GM23338 (cell line): ENCODE data around the gene PLPPR3. TPM values are rescaled to one million over a fixed set of nuclear protein-coding genes. Genes with fewer than 3 reads are reported as not detected.
A peak's percentile ranks its signal among the peaks of the same experiment; 100 is the strongest.

ENCODE experiments used
- ATAC-seq: fragments of 200-7000 bp; cut with Tn5 transposase; 3 replicates; pipeline ENCODE4 v1.9.1; 2020
- DNase-seq: peaks from one replicate; pipeline ENCODE4 v3.0.0-alpha.2; 2015; ENCODE audit warnings: low spot score
- H2AFZ ChIP-seq: fragments of 200-600 bp; sonication (generic); 2 replicates; pipeline ENCODE4 v1.8.0; 2016; ENCODE audit warnings: antibody characterized with exemption, mild to moderate bottlenecking, moderate library complexity
- H3F3A ChIP-seq: fragments of 200-600 bp; sonication (generic); replicated peaks from 2 replicates; pipeline ENCODE4 v1.8.0; 2017; ENCODE audit warnings: antibody characterized with exemption, mixed run types, low read depth
- H3K27ac ChIP-seq: fragments of 200-600 bp; sonication (generic); 2 replicates; pipeline ENCODE4 v1.6.1; 2016; ENCODE audit warnings: low read depth
- H3K27me3 ChIP-seq: fragments of 200-600 bp; sonication (generic); 2 replicates; pipeline ENCODE4 v1.8.0; 2016; ENCODE audit warnings: mild to moderate bottlenecking, mixed run types, moderate library complexity; ENCODE audit not compliant: insufficient read depth
- H3K36me3 ChIP-seq: fragments of 200-600 bp; sonication (generic); 2 replicates; pipeline ENCODE4 v1.8.0; 2016; ENCODE audit warnings: mild to moderate bottlenecking; ENCODE audit not compliant: insufficient read depth
- H3K4me1 ChIP-seq: fragments of 200-600 bp; sonication (generic); 2 replicates; pipeline ENCODE4 v1.8.0; 2016; ENCODE audit warnings: mild to moderate bottlenecking, moderate library complexity; ENCODE audit not compliant: insufficient read depth
- H3K4me2 ChIP-seq: fragments of 200-600 bp; sonication (generic); 2 replicates; pipeline ENCODE4 v1.7.1; 2017; ENCODE audit warnings: mixed run types
- H3K4me3 ChIP-seq: fragments of 200-600 bp; sonication (generic); 2 replicates; pipeline ENCODE4 v1.6.1; 2016; ENCODE audit warnings: mixed run types
- H3K79me2 ChIP-seq: fragments of 200-600 bp; sonication (generic); replicated peaks from 2 replicates; pipeline ENCODE4 v1.8.0; 2017; ENCODE audit warnings: mild to moderate bottlenecking; ENCODE audit not compliant: insufficient read depth
- H3K9me2 ChIP-seq: fragments of 200-600 bp; sonication (generic); 2 replicates; pipeline ENCODE4 v1.8.0; 2017; ENCODE audit not compliant: insufficient read depth
- H4K20me1 ChIP-seq: fragments of 200-600 bp; sonication (generic); replicated peaks from 2 replicates; pipeline ENCODE4 v1.8.0; 2017; ENCODE audit warnings: mild to moderate bottlenecking; ENCODE audit not compliant: insufficient read depth
- H3K27ac Mint-ChIP-seq: 2 replicates; pipeline ENCODE4 v1.8.0; 2020; ENCODE audit warnings: inconsistent platforms, mild to moderate bottlenecking, moderate library complexity, mixed read lengths
- H3K27me3 Mint-ChIP-seq: 3 replicates; pipeline ENCODE4 v1.8.0; 2022; ENCODE audit warnings: low read depth, mild to moderate bottlenecking, moderate library complexity, mixed read lengths, inconsistent platforms; ENCODE audit not compliant: insufficient read depth, poor library complexity
- H3K36me3 Mint-ChIP-seq: 3 replicates; pipeline ENCODE4 v1.8.0; 2021; ENCODE audit warnings: low read depth, mild to moderate bottlenecking, inconsistent platforms, moderate library complexity, mixed read lengths
- H3K4me1 Mint-ChIP-seq: 3 replicates; pipeline ENCODE4 v1.8.0; 2020; ENCODE audit warnings: mild to moderate bottlenecking, inconsistent platforms, mixed read lengths
- H3K4me3 Mint-ChIP-seq: 3 replicates; pipeline ENCODE4 v1.8.0; 2021; ENCODE audit warnings: moderate library complexity, mild to moderate bottlenecking, inconsistent platforms, mixed read lengths
- H3K9me3 Mint-ChIP-seq: 3 replicates; pipeline ENCODE4 v1.8.0; 2020; ENCODE audit warnings: moderate library complexity, mild to moderate bottlenecking, inconsistent platforms, mixed read lengths
- CREB1 ChIP-seq: fragments of 250-450 bp; sonication (Bioruptor Pico); IDR thresholded peaks from 2 replicates; pipeline ENCODE4 v1.5.0; 2020; ENCODE audit warnings: low read depth, mild to moderate bottlenecking, moderate library complexity
- EZH2 ChIP-seq: fragments of 200-600 bp; sonication (generic); IDR thresholded peaks from one replicate; pipeline ENCODE4 v1.8.0; 2017; ENCODE audit warnings: antibody characterized with exemption, mild to moderate bottlenecking, low read depth; ENCODE audit not compliant: unreplicated experiment
- EZH2phosphoT487 ChIP-seq: fragments of 200-600 bp; sonication (generic); IDR thresholded peaks from one replicate; pipeline ENCODE4 v1.8.1; 2018; ENCODE audit warnings: antibody characterized with exemption; ENCODE audit not compliant: unreplicated experiment
- JUNB ChIP-seq: IDR thresholded peaks from one replicate; pipeline ENCODE4 v1.6.1; 2016; ENCODE audit warnings: antibody characterized with exemption; ENCODE audit not compliant: unreplicated experiment
- NANOG ChIP-seq: IDR thresholded peaks from 2 replicates; pipeline ENCODE4 v1.6.1; 2016; ENCODE audit warnings: antibody characterized with exemption, borderline replicate concordance
- POLR2AphosphoS5 ChIP-seq: IDR thresholded peaks from 2 replicates; pipeline ENCODE4 v1.6.1; 2016; ENCODE audit warnings: antibody characterized with exemption, low read depth
- STAT1 ChIP-seq: IDR thresholded peaks from one replicate; pipeline ENCODE4 v1.6.1; 2016; ENCODE audit warnings: antibody characterized with exemption; ENCODE audit not compliant: unreplicated experiment
- ZNF114 ChIP-seq: fragments of 250-450 bp; sonication (Bioruptor Pico); IDR thresholded peaks from 2 replicates; pipeline ENCODE4 v1.5.0; 2020; ENCODE audit warnings: mild to moderate bottlenecking, moderate library complexity
- ZNF331 ChIP-seq: fragments of 250-450 bp; sonication (Bioruptor Pico); IDR thresholded peaks from 2 replicates; pipeline ENCODE4 v1.5.0; 2020; ENCODE audit warnings: low read depth, mild to moderate bottlenecking, moderate library complexity
- polyA plus RNA-seq: library from polyadenylated mRNA; unstranded; fragments of >200 nt; fragmentation: Nextera tagmentation; extraction: Ambion mirVana; gene quantifications from 2 replicates; pipeline ENCODE4 v1.2.1, GENCODE V29; 2016
- total RNA-seq: library from RNA; depleted of rRNA; stranded (reverse); fragments of >200 nt; shearing (Covaris generic); gene quantifications from 2 replicates; pipeline ENCODE4 v1.2.3, GENCODE V29; 2014
- TF ChIP-seq, protein P1 (sequence below): IDR thresholded peaks from 2 replicates; pipeline ENCODE4 v1.6.1; 2016; ENCODE audit warnings: antibody characterized with exemption
- TF ChIP-seq, protein P2 (sequence below), 2 experiments: fragments of 200-600 bp in 1 of 2; sonication (generic) in 1 of 2; conservative IDR thresholded peaks; 2 replicates each; pipeline versions ENCODE4 v1.5.1 to v1.6.1; 2016 to 2017; ENCODE audit warnings: antibody characterized with exemption in 2 of 2, low read depth in 2 of 2, mild to moderate bottlenecking in 2 of 2, moderate library complexity in 1 of 2
- TF ChIP-seq, protein P3 (sequence below): fragments of 250-450 bp; sonication (Bioruptor Pico); IDR thresholded peaks from 2 replicates; pipeline ENCODE4 v1.5.0; 2020; ENCODE audit warnings: mild to moderate bottlenecking, moderate library complexity

The PLPPR3 gene
- total and polyA plus RNA-seq, 2 experiments from 2014 or later = 14.8 to 81.1 TPM

DNA sequence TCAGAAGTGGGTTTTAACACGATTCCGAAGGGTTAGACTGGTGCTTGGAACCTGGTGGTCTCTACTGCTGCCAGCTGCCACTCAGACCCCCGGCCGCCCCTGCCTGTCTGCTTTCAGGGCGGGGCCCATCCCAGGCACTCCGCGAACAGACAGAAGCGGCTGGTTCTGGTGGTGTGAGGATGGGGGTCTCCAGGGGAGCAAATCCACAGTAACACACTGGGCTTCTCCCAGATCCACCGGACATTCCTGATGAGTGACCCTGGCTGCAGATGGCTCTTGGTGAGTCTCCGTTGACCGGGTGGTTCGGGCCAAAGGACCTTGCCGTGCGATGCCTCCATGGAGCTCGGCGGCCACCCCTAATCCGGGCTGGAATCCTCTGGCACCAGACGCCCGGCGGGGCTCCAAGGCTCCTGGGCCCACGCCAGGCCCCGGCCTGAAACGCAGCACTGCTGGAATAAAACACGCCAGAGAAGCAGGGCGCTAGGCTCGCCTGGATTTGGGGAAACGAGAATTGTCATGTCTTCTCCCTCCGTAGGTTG lies 26.6 kb downstream of the PLPPR3 start:
- Histone ChIP-seq H3K9me2 (no peaks in the 10 kb centered on the region), H3K4me2 (no peak overlapping the region), H2AFZ (no peak overlapping the region), H3K4me1 (peaks cover 33% of the 10 kb centered on the region), H3K79me2 (peaks cover 27% of the 10 kb centered on the region), H3K27ac (no peak overlapping the region), H3K36me3 (peaks cover 3% of the 10 kb centered on the region; the same call in 1 of the 2 replicates), H4K20me1 (peaks cover 18% of the 10 kb centered on the region), H3F3A (peaks cover 19% of the 10 kb centered on the region; the same call in 1 of the 2 replicates), H3K27me3 (no peaks in the 10 kb centered on the region), H3K4me3 (no peak overlapping the region)
- H3K27me3 Mint-ChIP-seq = peaks cover 20% of the 10 kb centered on the region
- DNase-seq = no peak
- no peak overlapping the region for H3K4me3 Mint-ChIP-seq
- H3K9me3 Mint-ChIP-seq = no peaks in the 10 kb centered on the region
- peaks cover 29% of the 10 kb centered on the region for H3K4me1 Mint-ChIP-seq
- H3K36me3 Mint-ChIP-seq = peaks cover 19% of the 10 kb centered on the region
- ATAC-seq = no peak
- TF ChIP-seq CREB1 (no peak), NANOG (no peak), POLR2AphosphoS5 (no peak)
- TF ChIP-seq, protein P1, sequence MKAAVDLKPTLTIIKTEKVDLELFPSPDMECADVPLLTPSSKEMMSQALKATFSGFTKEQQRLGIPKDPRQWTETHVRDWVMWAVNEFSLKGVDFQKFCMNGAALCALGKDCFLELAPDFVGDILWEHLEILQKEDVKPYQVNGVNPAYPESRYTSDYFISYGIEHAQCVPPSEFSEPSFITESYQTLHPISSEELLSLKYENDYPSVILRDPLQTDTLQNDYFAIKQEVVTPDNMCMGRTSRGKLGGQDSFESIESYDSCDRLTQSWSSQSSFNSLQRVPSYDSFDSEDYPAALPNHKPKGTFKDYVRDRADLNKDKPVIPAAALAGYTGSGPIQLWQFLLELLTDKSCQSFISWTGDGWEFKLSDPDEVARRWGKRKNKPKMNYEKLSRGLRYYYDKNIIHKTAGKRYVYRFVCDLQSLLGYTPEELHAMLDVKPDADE = no peak
- no peak overlapping the region for H3K27ac Mint-ChIP-seq

DNA sequence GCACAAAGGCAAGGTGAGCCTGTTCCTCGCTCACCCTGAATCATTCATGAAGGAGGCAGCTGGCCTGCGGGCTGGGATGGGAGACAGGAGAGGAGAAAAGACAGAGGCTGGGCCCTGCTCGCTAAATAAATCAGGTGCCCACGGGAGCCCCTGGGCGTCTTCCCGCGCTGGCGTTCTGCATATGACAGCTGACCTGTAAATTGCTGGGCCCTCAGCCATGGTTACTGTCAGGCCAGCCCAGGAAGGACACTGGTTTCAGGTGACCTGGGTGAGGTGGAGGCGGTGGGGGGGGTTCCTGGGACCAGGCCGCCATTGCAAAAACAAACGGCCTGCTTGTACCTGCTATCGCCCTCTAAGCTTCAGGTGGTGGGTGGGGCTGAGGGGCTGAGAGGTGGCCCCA lies 27.9 kb downstream of the PLPPR3 start:
- Mint-ChIP-seq H3K27ac (no peak overlapping the region), H3K27me3 (peaks cover 12% of the 10 kb centered on the region), H3K36me3 (peaks cover 6% of the 10 kb centered on the region), H3K4me1 (peaks cover 31% of the 10 kb centered on the region), H3K4me3 (no peak overlapping the region), H3K9me3 (no peaks in the 10 kb centered on the region)
- Histone ChIP-seq H3F3A (peaks cover 26% of the 10 kb centered on the region), H3K4me2 (no peak overlapping the region), H3K9me2 (no peaks in the 10 kb centered on the region), H2AFZ (no peak overlapping the region), H3K4me3 (no peak overlapping the region), H3K79me2 (peaks cover 13% of the 10 kb centered on the region), H3K4me1 (peaks cover 35% of the 10 kb centered on the region), H3K36me3 (no peaks in the 10 kb centered on the region), H3K27ac (peak overlapping the region; percentile 70; the same call in 1 of the 2 replicates), H3K27me3 (no peaks in the 10 kb centered on the region), H4K20me1 (peaks cover 4% of the 10 kb centered on the region; the same call in 1 of the 2 replicates)
- DNase-seq = peak; percentile 7
- no peak for ATAC-seq
- no peak for TF ChIP-seq EZH2phosphoT487
- TF ChIP-seq STAT1 = no peak
- TF ChIP-seq ZNF331 = no peak
- TF ChIP-seq, protein P1 = no peak
- no peak for TF ChIP-seq NANOG
- TF ChIP-seq ZNF114 (CRISPR knock-in tag) = no peak
- TF ChIP-seq, protein P2, sequence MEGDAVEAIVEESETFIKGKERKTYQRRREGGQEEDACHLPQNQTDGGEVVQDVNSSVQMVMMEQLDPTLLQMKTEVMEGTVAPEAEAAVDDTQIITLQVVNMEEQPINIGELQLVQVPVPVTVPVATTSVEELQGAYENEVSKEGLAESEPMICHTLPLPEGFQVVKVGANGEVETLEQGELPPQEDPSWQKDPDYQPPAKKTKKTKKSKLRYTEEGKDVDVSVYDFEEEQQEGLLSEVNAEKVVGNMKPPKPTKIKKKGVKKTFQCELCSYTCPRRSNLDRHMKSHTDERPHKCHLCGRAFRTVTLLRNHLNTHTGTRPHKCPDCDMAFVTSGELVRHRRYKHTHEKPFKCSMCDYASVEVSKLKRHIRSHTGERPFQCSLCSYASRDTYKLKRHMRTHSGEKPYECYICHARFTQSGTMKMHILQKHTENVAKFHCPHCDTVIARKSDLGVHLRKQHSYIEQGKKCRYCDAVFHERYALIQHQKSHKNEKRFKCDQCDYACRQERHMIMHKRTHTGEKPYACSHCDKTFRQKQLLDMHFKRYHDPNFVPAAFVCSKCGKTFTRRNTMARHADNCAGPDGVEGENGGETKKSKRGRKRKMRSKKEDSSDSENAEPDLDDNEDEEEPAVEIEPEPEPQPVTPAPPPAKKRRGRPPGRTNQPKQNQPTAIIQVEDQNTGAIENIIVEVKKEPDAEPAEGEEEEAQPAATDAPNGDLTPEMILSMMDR (conservative IDR thresholded peaks at IDR 0.05; ENCODE audit: low read depth in 2 of 2) = no peak
- no peak for TF ChIP-seq POLR2AphosphoS5
- no peak for TF ChIP-seq CREB1
- no peak for TF ChIP-seq JUNB
- TF ChIP-seq, protein P3, sequence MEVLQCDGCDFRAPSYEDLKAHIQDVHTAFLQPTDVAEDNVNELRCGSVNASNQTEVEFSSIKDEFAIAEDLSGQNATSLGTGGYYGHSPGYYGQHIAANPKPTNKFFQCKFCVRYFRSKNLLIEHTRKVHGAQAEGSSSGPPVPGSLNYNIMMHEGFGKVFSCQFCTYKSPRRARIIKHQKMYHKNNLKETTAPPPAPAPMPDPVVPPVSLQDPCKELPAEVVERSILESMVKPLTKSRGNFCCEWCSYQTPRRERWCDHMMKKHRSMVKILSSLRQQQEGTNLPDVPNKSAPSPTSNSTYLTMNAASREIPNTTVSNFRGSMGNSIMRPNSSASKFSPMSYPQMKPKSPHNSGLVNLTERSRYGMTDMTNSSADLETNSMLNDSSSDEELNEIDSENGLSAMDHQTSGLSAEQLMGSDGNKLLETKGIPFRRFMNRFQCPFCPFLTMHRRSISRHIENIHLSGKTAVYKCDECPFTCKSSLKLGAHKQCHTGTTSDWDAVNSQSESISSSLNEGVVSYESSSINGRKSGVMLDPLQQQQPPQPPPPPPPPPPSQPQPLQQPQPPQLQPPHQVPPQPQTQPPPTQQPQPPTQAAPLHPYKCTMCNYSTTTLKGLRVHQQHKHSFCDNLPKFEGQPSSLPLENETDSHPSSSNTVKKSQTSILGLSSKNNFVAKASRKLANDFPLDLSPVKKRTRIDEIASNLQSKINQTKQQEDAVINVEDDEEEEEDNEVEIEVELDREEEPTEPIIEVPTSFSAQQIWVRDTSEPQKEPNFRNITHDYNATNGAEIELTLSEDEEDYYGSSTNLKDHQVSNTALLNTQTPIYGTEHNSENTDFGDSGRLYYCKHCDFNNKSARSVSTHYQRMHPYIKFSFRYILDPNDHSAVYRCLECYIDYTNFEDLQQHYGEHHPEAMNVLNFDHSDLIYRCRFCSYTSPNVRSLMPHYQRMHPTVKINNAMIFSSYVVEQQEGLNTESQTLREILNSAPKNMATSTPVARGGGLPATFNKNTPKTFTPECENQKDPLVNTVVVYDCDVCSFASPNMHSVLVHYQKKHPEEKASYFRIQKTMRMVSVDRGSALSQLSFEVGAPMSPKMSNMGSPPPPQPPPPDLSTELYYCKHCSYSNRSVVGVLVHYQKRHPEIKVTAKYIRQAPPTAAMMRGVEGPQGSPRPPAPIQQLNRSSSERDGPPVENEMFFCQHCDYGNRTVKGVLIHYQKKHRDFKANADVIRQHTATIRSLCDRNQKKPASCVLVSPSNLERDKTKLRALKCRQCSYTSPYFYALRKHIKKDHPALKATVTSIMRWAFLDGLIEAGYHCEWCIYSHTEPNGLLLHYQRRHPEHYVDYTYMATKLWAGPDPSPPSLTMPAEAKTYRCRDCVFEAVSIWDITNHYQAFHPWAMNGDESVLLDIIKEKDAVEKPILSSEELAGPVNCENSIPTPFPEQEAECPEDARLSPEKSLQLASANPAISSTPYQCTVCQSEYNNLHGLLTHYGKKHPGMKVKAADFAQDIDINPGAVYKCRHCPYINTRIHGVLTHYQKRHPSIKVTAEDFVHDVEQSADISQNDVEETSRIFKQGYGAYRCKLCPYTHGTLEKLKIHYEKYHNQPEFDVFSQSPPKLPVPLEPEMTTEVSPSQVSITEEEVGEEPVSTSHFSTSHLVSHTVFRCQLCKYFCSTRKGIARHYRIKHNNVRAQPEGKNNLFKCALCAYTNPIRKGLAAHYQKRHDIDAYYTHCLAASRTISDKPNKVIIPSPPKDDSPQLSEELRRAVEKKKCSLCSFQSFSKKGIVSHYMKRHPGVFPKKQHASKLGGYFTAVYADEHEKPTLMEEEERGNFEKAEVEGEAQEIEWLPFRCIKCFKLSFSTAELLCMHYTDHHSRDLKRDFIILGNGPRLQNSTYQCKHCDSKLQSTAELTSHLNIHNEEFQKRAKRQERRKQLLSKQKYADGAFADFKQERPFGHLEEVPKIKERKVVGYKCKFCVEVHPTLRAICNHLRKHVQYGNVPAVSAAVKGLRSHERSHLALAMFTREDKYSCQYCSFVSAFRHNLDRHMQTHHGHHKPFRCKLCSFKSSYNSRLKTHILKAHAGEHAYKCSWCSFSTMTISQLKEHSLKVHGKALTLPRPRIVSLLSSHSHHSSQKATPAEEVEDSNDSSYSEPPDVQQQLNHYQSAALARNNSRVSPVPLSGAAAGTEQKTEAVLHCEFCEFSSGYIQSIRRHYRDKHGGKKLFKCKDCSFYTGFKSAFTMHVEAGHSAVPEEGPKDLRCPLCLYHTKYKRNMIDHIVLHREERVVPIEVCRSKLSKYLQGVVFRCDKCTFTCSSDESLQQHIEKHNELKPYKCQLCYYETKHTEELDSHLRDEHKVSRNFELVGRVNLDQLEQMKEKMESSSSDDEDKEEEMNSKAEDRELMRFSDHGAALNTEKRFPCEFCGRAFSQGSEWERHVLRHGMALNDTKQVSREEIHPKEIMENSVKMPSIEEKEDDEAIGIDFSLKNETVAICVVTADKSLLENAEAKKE (CRISPR knock-in tag) = no peak
- TF ChIP-seq EZH2 = no peak
